Right lobe of liver (tissue), 6 donors: ENCODE data around the gene UCP2. TPM values are rescaled to one million over a fixed set of nuclear protein-coding genes. Genes with fewer than 3 reads are reported as not detected.

ENCODE experiments used
- ATAC-seq, 4 donors: fragments of 200-7000 bp; cut with Tn5 transposase; one replicate each; pipeline ENCODE4 v1.9.1; 2020; ENCODE audit warnings: mild to moderate bottlenecking in 4 of 4, moderate library complexity in 4 of 4
- DNase-seq, 3 donors: peaks; one replicate each; pipeline ENCODE4 v3.0.0-alpha.2; 2020
- H3K27ac ChIP-seq, 3 donors: fragments of 200-600 bp; one replicate each; pipeline ENCODE4 v1.8.0; 2022
- H3K27me3 ChIP-seq, 2 donors: fragments of 200-600 bp; one replicate each; pipeline ENCODE4 v1.8.0; 2022
- H3K36me3 ChIP-seq, 4 donors: fragments of 200-600 bp; sonication (generic) in 1 of 4; one replicate each; pipeline versions ENCODE4 v1.5.1 to v1.8.0; 2017 to 2022; ENCODE audit warnings: control low read depth in 1 of 4
- H3K4me1 ChIP-seq, 4 donors: fragments of 200-600 bp; sonication (generic) in 1 of 4; one replicate each; pipeline versions ENCODE4 v1.5.1 to v1.8.0; 2017 to 2022; ENCODE audit warnings: control low read depth in 1 of 4
- H3K4me3 ChIP-seq, 3 donors: fragments of 200-600 bp; one replicate each; pipeline ENCODE4 v1.8.0; 2022
- H3K9me3 ChIP-seq, 4 donors: fragments of 200-600 bp; sonication (generic) in 1 of 4; one replicate each; pipeline versions ENCODE4 v1.5.1 to v1.8.0; 2017 to 2022; ENCODE audit warnings: control low read depth in 1 of 4
- CTCF ChIP-seq, 4 donors: fragments of 200-600 bp in 3 of 4; fragments of 450-650 bp in 1 of 4; IDR thresholded peaks; one replicate each; pipeline versions ENCODE4 v1.5.1 to v1.8.0; 2016 to 2022; ENCODE audit warnings: antibody characterized with exemption in 4 of 4, mild to moderate bottlenecking in 2 of 4
- POLR2A ChIP-seq: fragments of 450-650 bp; IDR thresholded peaks from one replicate; pipeline ENCODE4 v1.6.1; 2017; ENCODE audit warnings: antibody characterized with exemption, mild to moderate bottlenecking
- WGBS: methylation state at CpG from one replicate; pipeline ENCODE4 v1.1.6; 2018; ENCODE audit warnings: low coverage, low lambda C conversion rate; ENCODE audit not compliant: insufficient coverage; ENCODE audit errors: missing lambda C conversion rate; 5-methylcytosine and 5-hydroxymethylcytosine counted together
- intact Hi-C, 2 donors: fragments of 100-400 bp; cut with DNase I; formaldehyde crosslinking; loops; one replicate each; pipeline versions ENCODE4 v1.11.2 to v1.14.1; 2022
- total RNA-seq, 6 experiments: library from RNA; depleted of rRNA in 2 of 6; stranded (reverse); fragments of >200 nt in 2 of 6; fragmentation: NEBNext Ultra II Directional in 3 of 6; extraction: Animal tissue kit (Norgen Biotek cat#: 25700) in 3 of 6; gene quantifications; one replicate each; pipeline versions ENCODE4 v1.1.0 to v1.2.4, GENCODE V29; 2016 to 2023
- donor health status: DM: no; HTN: yes; CAD: no.
- donor health status: DM: no; HTN: no; CAD: no.
- donor health status: DM: no; HTN: no; CAD: no.
- donor health status: DM: no; HTN: yes; CAD: no.
- donor health status: DM: no; HTN: yes; CAD: no.

Gene UCP2
- total RNA-seq, 6 experiments from 2014 or later = 5.2 to 41.3 (median 8.7) TPM

GRCh38 chr11:73971175-73971719 lies 11.4 kb downstream of the UCP2 start:
- intact Hi-C loops = no loop called here
- Histone ChIP-seq H3K27me3 (no peaks in the 10 kb centered on the region), H3K4me3 (no peak overlapping the region), H3K27ac (no peak overlapping the region), H3K4me1 (no peaks in the 10 kb centered on the region), H3K36me3 (no peaks in the 10 kb centered on the region), H3K9me3 (no peaks in the 10 kb centered on the region)
- WGBS = 93% methylated on average over 3 of the region's 6 CpGs
- ATAC-seq (no peak), DNase-seq (peak in 1 of 3 donors; percentile 8)
- TF ChIP-seq POLR2A = no peak

- 76% methylated on average over 9 of the region's 13 CpGs for WGBS
- no peak for ATAC-seq
Measured at GRCh38 chr11:73969991-73970800, 12.4 kb downstream of the UCP2 start.

GRCh38 chr11:73969091-73969490 lies 13.6 kb downstream of the UCP2 start:
- 35% methylated on average over 2 of the region's 2 CpGs for WGBS

More at GRCh38 chr11:73969991-73970800, 12.4 kb downstream of the UCP2 start:
- intact Hi-C loops = no loop called here
- DNase-seq = no peak
- Histone ChIP-seq H3K4me3 (no peak overlapping the region), H3K27me3 (no peaks in the 10 kb centered on the region), H3K9me3 (no peaks in the 10 kb centered on the region), H3K4me1 (no peaks in the 10 kb centered on the region), H3K36me3 (no peaks in the 10 kb centered on the region), H3K27ac (no peak overlapping the region)
- TF ChIP-seq POLR2A = no peak
- no peak for TF ChIP-seq CTCF (IDR thresholded peaks at IDR 0.05)

GRCh38 chr11:73968356-73968966 lies 14.2 kb downstream of the UCP2 start:
- intact Hi-C loops = no loop called here
- WGBS = 90% methylated on average over 9 of the region's 15 CpGs
- no peaks in the 10 kb centered on the region for H3K36me3 ChIP-seq
- no peak overlapping the region for H3K27ac ChIP-seq
- no peak overlapping the region for H3K4me3 ChIP-seq
- ATAC-seq (no peak), DNase-seq (peak in 1 of 3 donors; percentile 7)
- no peaks in the 10 kb centered on the region for H3K4me1 ChIP-seq
- no peaks in the 10 kb centered on the region for H3K27me3 ChIP-seq
- no peak for TF ChIP-seq CTCF (IDR thresholded peaks at IDR 0.05)
- no peak for TF ChIP-seq POLR2A
- H3K9me3 ChIP-seq = no peaks in the 10 kb centered on the region

More at GRCh38 chr11:73969091-73969490, 13.6 kb downstream of the UCP2 start:
- no peak for ATAC-seq
- Histone ChIP-seq H3K4me3 (no peak overlapping the region), H3K4me1 (no peaks in the 10 kb centered on the region), H3K36me3 (no peaks in the 10 kb centered on the region), H3K27ac (no peak overlapping the region), H3K9me3 (no peaks in the 10 kb centered on the region), H3K27me3 (no peaks in the 10 kb centered on the region)
- intact Hi-C loops = no loop called here
- no peak for DNase-seq
- TF ChIP-seq POLR2A = no peak
- no peak for TF ChIP-seq CTCF (IDR thresholded peaks at IDR 0.05)

- ATAC-seq = no peak
- no peaks in the 10 kb centered on the region for H3K9me3 ChIP-seq
- H3K27ac ChIP-seq = no peak overlapping the region
- no peak for DNase-seq
- H3K4me1 ChIP-seq = no peaks in the 10 kb centered on the region
- no peaks in the 10 kb centered on the region for H3K27me3 ChIP-seq
- 14% methylated on average over 1 of the region's 2 CpGs for WGBS
- TF ChIP-seq POLR2A (no peak), CTCF (IDR thresholded peaks at IDR 0.05) (no peak)
- no peak overlapping the region for H3K4me3 ChIP-seq
- no peaks in the 10 kb centered on the region for H3K36me3 ChIP-seq
- intact Hi-C loops = no loop called here
Measured at GRCh38 chr11:73965764-73966121, 16.9 kb downstream of the UCP2 start.
